GM12864 (cell line): ENCODE results near the gene SLC38A10.

Experiments used
- DNase-seq: peaks from one replicate; pipeline ENCODE4 v3.0.0-alpha.2; 2011; ENCODE audit warnings: low read depth
- H3K4me3 ChIP-seq: 2 replicates; pipeline ENCODE4 v1.5.1; 2011; ENCODE audit warnings: mild to moderate bottlenecking, low read depth, low read length, control low read depth
- CTCF ChIP-seq: IDR thresholded peaks from 2 replicates; pipeline ENCODE4 v1.5.1; 2011; ENCODE audit warnings: low read depth, mild to moderate bottlenecking, moderate library complexity, low read length, control low read depth, inconsistent platforms; ENCODE audit errors: missing control alignments

SLC38A10 gene

GRCh38 chr17:81218459-81218858 is 76.6 kb downstream of the SLC38A10 start:
- DNase-seq: no peak
- H3K4me3 ChIP-seq: no peak overlapping the region
- no peak for TF ChIP-seq CTCF

- H3K4me3 ChIP-seq: no peak overlapping the region
- TF ChIP-seq CTCF: no peak
- no peak for DNase-seq
Measured at GRCh38 chr17:81217491-81217890, 77.6 kb downstream of the SLC38A10 start.

GRCh38 chr17:81213978-81214377 is 81.1 kb downstream of the SLC38A10 start:
- H3K4me3 ChIP-seq: no peak overlapping the region
- TF ChIP-seq CTCF: no peak
- DNase-seq: no peak

- DNase-seq: no peak
- no peak overlapping the region for H3K4me3 ChIP-seq
- TF ChIP-seq CTCF: no peak
Measured at GRCh38 chr17:81212365-81212764, 82.7 kb downstream of the SLC38A10 start.

- H3K4me3 ChIP-seq: no peak overlapping the region
- no peak for TF ChIP-seq CTCF
- no peak for DNase-seq
Measured at GRCh38 chr17:81210868-81211267, 84.2 kb downstream of the SLC38A10 start.

GRCh38 chr17:81210466-81210865 is 84.6 kb downstream of the SLC38A10 start:
- DNase-seq: no peak
- no peak for TF ChIP-seq CTCF
- no peak overlapping the region for H3K4me3 ChIP-seq

GRCh38 chr17:81209141-81209540 is 86.0 kb downstream of the SLC38A10 start:
- no peak overlapping the region for H3K4me3 ChIP-seq
- DNase-seq: no peak
- no peak for TF ChIP-seq CTCF
